Activated T-cell treated with anti-CD3 and anti-CD28 coated beads for 4 hours (primary cell): ENCODE data around the gene MDK.

Experiments
- DNase-seq: peaks from one replicate; pipeline ENCODE4 v3.0.0-alpha.2; 2020

MDK gene

DNA sequence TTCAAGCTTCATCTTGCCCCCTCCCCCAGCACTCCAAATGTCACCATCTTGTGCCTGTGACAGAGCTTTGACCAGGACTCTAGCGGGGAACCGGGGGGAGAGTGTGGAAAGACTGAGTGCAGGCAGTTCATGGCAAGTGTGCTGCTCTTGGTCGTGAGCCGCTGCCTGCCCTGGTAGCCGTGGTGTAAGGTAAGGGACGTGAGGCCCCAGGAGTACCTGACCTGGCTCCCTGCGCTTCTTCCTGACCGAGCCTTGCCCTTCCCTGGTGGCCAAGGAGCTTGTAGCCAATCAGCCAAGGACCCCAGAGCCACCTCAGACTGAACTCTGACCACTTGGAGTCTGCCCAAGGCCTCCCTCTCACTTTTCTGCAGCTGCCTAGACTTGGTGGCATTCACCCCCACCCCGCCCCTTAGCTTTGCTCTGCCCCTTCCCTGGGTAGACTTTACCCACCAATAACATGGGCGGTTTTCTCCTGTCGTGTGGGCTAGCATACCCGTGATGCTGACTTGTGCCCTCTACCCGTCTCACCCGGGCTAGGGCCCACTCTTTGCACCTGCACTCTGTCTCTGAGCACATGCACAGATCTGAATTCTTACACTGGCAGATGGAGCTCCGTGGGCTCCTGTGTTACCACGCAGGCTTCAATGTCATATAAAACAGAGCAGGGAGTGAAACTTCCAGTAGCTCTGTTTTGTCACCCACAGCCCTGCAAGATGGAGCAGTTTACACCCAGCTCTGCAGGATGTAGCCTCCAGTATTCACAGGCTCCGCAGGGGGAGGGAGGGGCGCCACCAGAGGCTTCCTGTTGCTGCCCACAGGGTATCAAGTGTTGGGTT, 32.7 kb upstream of the MDK start:
- peak; percentile 25 for DNase-seq

DNA sequence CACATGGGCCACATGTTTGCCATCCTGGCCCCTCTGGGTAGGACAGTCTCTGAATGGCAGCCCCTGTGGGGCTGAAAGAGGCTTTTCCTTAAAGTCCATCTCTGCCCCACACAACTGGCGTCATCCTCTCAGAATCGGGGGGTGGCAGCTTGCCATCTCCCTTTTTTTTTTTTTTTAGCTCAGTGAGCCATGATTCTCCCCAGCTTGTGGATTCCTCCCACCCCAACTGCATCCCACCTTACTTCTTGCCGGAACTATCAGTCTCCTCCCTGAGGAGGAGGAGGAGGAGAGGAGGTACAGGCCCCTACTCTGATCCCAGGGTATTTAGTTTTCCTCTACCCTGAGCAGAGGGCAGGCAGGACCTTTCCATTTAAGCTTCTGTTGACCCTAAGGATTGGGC, 30.8 kb upstream of the MDK start:
- DNase-seq: no peak

DNA sequence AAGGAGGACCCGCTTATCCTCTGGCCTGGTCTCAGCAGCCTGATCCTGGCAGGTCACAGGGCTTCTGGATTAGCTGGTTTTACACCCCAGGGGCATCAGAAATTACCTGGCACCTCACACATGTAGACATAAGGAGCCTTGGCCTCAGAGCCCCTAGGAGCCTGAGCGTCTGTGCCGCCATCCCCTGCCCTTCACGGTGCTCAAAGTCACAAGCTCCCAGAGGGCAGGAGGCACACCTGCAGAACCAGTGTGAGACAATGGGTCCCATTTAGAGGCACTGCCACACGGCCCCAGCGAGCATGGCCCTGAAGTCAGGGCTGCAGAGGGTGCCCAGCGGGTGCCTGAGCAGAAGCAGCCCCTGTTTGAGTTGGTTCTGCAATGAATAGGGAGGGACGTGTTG, 30.3 kb upstream of the MDK start:
- DNase-seq: no peak

DNA sequence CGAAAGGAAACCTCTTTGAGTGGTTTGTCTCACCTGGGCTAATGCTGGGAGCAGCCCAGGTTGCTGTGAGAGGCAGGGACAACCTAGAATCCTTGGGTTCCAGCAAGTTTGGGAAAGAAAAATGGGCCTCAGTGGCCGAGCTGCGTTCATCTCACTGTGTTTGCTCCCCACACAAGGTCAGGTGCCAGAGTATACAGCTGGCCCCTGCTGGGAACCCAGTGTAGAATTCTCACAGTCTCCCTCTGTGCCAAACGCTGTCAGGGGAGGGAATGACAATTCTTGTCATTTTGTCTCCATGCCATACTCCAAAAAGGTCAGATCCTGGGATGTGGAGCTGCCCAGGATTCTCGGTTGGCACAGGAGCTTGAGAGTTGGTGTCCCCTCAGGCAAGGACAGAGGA, 29.9 kb upstream of the MDK start:
- DNase-seq: no peak

DNA sequence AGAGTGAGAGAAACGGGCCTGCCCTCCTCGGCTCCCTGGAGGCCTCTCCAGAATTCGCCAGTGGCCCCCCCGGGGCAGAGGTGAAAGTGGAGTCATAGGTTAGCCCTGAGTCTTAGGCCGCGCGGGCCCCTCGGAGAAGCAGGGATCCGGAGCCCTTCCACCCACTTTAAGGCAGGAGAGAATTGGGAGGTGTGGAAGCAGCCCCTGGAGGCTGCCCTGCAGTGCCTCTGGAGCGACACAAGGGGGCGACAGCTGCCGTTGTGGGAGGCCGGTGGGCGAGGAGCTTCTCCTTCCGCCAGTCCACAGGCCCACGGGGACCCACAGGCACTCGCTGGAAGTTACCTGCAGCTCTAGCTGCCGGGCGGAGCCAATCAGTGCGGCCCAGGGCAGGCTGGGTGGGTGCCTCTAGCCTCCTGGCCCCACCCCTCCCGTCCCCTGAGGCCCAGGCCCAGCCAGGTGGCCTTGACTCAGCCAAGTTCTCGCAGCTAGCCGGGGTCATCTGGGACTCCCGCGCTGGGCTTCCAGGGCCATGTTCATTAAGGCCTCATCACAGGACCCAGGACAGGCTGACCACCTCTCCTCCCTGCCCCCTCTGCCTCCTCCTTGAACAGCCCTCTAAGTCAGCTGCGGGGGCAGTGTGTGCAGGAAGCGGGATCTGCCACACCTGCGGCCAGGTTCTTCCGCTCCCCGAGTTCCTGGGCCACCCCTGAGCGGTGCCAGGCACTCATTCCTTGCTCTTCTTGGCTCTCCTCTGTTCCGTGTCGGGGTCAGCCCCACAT, 29.2 kb upstream of the MDK start:
- DNase-seq: peak; percentile 68

DNA sequence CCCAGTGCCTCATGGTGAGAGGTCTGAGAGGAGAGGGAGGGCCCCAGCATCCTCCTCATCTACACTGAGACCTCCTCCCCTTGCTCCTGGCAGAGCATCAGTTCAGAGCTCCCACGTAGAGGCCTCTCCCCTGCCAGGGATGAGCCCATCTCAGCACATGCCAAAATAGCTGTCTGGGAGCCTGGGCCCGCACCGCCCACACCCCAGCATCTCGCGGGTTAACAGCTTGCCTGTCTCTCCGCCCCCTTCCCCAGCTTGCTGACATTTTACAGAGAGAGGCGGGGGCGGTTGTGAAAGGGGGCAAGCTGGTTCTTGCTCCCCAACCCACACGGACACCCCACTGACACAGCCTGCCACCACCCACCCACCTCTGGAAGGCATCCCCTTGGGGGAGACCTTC, 27.8 kb upstream of the MDK start:
- peak; percentile 75 for DNase-seq

DNA sequence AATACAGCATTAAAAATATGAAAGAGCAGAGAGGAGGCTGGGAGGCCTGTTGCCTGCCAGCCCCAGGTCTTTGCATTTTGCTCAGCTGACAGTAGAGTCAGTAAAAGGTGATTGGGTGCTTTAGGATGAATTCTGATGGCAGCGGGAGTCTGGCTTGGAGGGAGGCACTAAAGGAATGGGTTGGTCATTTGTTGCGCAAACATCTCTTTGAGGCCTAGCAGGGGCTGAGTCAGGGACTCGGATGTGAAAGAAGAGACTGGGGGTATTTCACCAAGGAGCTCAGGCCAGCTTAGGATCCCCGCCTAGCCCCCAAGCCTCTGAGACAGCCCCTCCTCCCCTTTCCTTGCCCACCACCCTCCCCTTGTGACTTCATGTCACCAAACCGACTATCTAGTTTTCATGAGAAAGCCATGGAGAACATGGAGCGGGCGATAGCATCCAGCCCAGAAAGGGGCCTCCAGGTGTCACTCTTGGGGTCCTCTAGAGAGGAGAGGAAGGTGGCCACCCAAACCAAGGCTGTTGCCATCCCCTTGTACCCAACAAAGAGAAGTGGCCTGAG, 24.5 kb upstream of the MDK start:
- DNase-seq: no peak

DNA sequence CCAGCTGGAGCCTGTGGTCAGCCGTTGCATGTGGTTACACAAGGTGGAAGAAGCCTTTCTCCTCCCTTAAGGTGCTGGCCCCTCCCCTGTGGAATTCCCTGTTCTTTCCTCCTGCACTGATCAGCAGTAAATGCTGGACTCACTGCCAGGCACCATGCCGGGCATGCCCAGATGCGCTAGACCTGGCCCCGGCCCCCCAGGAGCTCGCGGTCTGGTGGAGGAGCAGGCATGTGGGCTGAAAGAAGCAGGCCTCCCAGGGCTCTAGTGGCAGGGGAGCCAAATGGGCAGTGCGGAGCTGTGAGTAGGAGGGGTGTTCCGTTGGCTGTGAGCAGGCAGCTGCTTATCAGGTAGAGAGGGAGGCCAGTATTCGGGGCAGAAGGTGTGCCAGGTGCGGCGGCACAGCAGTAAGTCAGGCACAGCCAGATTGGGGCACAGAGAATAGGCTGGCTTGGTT, 24.0 kb upstream of the MDK start:
- no peak for DNase-seq

DNA sequence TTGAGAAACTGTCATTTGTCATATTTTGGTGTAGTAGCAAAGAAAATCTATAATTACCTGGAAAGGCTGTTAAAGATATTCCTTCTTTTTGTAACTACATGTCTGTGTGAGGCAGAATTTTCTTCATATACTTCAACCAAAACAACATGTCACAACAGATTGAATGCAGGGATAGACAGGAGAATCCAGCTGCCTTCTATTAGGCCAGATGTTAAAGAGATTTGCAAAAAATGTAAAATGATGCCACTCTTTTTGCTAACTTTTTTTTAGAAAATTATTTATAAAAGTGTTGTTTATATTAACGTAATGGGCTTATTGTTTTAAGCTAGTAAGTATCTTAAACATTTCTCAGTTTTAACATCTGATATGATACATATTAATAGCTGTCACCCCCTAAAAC, 21.5 kb upstream of the MDK start:
- no peak for DNase-seq

DNA sequence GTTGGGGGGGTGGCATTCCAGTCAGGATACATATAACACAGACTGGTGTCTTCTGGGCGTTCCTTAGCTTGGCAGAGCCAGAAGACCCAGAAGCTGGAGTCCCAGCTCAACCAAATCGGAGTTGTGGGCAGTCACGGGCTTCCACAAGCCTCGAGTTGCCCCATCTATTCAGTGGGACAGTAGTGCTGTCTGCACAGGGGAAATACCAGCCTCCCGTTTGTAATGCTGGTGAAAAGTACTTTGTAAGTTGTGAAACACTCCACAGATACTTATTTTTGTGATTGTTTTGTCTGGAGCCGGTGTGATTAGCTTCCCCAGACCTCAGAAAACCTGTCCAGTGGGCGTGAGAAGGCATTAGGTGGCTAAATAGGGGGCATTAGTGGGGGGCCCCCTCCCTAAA, 20.6 kb upstream of the MDK start:
- DNase-seq: no peak

DNA sequence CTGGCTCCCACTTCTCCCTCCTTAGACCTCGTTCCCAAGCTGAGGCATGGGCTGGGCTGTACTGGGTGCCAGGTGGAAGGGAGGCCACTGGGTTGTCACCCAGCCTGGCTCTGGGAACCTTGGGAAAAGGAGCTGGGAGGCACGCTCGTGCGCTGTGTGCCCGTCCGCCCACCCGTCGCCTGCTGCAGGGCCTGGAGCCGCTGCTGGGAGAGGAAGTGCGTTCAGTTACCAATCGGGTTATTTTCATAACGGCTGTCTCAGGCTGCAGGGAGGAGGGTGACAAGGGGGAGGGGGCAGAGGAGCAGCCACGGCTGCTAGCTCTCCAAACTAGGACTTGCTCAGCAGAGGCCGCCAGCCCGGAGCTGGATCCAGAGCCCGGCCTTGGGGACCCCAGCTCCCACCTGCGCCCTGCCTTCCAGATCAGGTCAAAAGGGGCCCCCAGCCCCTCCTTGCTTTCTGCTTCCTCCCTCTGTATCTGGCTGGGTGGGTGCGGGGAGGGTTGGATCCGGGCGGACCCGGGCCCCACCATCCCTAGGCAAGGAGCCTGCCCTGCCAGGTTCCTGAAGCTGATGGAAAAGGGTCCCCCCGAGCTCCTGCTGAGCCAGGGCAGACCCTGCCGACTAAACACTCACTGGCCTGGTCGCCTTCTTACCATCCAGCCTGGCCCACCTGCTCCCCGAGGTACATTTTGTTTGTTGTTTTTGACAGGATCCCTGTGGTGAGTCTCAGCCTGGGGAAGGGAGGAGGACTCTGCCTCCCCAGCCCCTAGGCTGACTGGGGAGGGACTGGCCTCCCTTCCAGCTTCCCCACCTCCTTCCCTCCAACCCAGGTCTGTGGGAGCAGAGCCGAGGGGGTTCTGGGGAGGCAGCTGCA, 19.9 kb upstream of the MDK start:
- DNase-seq: peak; percentile 36

DNA sequence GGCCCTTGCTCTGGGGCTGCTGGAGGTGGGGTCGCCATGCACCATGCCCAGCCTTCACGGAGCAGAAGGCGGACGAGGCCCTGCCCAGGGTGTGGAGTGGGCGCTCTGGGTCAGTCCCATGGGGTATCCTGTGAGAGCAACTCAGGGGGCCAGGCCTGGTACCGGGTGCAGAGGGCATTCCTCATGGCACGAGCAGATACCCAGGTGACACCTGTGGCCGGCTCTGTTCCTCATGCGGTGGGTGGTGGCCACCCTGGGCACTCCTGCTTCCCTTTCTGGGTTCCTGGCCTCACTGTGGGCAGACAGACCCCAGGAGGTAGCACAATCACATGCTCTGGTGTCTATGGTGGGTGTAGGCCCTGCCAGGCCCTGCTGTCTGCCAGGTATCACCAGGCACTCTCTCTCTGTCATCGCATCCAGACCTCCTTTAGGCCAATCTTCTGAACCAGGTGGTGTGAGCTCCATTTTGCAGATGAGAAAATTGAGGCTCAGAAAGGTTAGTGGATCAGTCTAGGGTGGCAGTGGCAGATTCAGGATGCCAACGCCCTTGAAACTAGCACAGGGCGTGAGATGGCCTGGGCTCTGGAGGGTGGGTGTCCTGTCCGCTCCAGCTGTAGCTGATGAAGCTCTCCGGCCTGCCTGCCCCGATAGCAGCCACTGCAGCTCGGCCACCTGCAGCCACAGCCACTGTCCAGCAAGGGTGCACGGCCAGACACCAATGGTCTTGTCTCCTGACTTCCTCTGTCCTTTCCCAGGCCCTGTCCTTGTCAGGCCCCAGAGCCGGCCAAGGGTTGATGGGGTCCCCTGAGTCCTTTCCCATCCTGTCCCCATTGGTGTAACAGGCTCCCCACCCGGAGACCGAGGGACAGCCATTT, 19.1 kb upstream of the MDK start:
- DNase-seq: no peak

DNA sequence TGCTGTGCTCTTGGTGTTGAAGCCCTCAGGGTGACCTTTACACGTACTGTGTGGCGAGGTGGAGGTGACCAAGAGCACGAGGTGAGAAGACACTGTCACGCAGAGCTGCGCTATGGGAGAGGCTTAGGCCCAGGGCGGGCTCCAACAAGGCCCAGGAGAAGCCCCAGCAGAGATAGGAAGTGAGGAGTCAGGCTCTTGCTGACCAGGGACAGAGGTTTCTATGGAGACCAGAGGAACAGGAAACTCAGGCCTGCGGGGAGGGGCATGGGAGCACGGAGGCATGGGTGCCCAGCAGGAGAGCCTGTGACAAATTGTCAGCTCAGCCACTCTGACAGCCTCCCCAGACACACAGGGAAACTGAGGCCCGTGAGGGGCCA, 18.4 kb upstream of the MDK start:
- DNase-seq: no peak

DNA sequence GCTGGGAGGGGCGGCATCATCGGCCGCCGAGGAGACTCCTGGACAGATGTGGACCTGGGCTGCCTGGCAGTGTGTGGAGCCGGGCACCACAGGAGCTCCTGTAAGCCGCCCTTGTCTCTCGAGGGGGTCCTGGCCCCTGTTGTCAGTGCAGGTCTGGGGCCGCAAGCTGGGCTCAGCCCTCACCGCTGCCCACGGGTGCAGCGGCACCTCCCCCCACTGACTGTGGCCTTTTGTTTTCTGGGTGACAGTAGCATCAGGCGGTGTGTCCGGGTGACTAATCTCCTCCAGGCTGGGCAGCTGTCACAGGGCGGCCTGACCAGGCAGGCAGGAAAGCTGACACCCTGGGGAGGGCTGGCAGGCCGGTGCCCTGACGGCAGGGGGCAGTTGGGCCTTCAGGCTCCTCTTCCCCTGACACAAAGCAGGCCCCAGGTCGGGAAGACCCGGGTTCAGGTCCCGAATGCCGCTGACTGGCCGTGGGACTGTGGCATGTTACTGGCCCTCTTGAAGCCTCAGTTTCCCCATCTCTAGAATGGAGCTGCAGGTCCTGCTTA, 17.9 kb upstream of the MDK start:
- DNase-seq: no peak

DNA sequence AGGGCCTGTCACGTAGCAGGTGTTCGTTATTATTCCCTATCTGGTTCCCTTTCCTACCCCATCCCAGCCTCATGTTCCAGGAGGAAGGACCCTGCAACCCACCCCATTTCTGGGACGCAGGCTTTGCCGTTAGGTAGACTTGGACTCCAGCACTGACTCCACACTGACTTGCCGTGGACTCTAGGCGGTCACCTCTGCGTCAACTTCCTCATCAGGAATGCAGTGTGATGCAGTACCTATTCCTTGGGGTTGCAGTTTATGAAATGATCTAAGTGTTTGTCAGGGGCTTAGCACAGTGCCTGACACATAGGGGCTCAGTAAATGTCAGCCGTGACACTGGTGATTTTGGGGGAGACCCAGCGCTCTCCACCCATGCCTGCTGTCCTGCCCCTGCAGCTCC, 17.4 kb upstream of the MDK start:
- no peak for DNase-seq

DNA sequence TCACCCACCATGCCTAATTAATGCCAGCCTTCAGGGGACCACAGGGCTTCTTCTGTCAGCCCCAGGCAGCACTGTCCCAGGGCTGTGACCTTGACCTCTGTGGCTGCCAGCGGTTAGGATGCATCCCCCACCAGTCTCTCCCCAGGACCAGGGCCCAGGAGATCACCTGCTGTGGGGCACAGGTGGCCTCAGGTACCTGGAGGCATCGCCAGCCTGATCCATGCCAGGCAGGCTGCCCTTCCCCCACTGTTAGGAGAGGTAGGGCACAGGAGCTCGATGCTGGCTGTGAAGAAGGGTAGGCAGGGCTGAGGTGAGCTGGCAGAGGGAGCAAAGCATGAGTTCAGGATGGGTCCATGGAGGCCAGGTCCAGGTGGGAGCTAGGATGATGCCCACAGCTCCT, 16.7 kb upstream of the MDK start:
- no peak for DNase-seq

DNA sequence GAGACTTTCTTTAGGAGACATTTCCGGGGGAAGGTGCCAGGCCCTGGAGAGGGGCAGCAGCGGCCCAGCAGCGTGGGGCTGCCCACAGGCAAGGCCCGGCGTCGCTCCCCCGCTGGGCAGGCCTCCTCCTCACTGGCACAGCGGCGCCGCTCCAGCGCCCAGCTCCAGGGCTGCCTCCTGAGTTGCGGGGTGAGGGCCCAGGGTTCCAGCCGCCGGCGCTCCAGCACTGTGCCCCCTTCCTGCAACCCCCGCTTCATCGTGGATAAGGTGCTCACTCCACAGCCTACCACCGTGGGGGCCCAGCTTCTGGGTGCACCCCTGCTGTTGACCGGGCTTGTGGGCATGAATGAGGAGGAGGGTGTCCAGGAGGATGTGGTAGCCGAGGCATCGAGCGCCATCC, 15.2 kb upstream of the MDK start:
- DNase-seq: no peak

DNA sequence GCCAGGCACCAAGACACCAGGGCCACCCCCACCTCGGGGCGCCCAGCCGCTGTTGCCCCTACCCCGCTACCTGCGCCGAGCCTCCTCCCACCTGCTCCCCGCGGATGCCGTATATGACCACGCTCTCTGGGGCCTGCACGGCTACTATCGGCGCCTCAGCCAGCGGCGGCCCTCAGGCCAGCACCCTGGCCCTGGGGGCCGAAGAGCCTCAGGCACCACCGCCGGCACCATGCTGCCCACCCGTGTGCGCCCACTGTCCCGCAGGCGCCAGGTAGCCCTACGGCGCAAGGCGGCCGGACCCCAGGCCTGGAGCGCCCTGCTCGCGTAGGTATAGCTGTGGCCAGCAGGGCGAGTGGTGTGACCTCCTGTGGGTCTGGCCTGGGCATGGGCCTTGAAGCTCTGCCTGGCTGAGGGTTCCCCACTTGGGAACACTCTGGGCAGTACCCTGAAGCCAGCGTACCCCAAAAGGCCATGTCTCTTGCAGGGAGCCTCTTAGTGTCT, 14.8 kb upstream of the MDK start:
- DNase-seq: no peak

DNA sequence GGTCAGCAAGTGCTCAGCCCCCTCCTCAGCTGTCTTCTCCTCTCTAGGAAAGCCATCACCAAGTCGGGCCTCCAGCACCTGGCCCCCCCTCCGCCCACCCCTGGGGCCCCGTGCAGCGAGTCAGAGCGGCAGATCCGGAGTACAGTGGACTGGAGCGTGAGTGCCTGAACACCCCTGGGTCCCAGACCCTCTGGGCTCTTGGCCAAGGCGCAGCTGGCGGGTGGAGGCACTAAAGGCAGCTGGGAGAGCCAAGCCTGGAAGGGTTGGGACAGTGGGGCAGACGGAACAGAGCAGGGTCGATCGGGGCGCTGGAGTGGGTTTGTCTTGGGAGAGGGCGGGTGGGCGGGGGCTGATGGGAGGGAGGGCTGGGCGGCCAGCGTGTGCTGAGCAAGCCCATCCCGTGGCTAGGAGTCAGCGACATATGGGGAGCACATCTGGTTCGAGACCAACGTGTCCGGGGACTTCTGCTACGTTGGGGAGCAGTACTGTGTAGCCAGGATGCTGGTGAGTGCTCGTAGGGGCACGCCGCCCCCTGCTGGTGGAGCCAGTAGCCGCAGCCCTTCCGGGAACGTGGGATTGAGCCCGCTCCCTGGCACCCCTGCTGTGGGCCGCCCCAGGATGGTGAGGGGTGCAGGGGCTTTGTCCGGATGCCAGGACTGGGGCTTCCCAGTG, 14.1 kb upstream of the MDK start:
- DNase-seq: peak; percentile 69

DNA sequence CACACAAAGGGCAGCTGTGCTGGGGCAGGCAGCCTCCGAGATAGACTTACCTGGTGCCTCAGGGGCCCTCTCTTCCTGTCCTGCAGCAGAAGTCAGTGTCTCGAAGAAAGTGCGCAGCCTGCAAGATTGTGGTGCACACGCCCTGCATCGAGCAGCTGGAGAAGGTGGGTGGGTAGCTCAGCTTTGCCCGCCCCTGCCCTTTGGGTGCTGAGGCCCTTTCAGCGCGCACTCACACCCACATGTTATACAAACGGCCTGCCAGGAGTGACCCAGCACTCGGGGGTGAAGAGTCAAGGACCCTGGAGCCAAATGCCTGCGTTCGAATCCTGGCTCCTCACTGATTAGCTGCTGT, 13.6 kb upstream of the MDK start:
- DNase-seq: no peak
